Activated naive CD4-positive, alpha-beta T cell treated with anti-CD3 and anti-CD28 coated beads, Interleukin-2, amount 50 U/mL, for 72 hours (primary cell): ENCODE measurements around the gene B3GALNT2. TPM values are rescaled to one million over a fixed set of nuclear protein-coding genes. Genes with fewer than 3 reads are reported as not detected.

Source experiments
- ATAC-seq, 2 donors: fragments of 150-1000 bp; cut with Tn5 transposase; 2 replicates each; pipeline ENCODE4 v1.10.0; 2021; ENCODE audit warnings: mild to moderate bottlenecking in 2 of 2, moderate library complexity in 2 of 2
- DNase-seq, 2 donors: peaks; one replicate each; pipeline ENCODE4 v3.0.0; 2021 to 2022; ENCODE audit warnings: low spot score in 2 of 2
- H3K27ac Mint-ChIP-seq, 2 donors: one replicate each; pipeline ENCODE4 v1.8.0; 2022; ENCODE audit warnings: mild to moderate bottlenecking in 2 of 2, mixed read lengths in 2 of 2
- H3K36me3 Mint-ChIP-seq, 2 donors: one replicate each; pipeline ENCODE4 v1.8.0; 2022; ENCODE audit warnings: mixed read lengths in 2 of 2
- H3K9me3 Mint-ChIP-seq, 2 donors: one replicate each; pipeline ENCODE4 v1.8.0; 2022; ENCODE audit warnings: mixed read lengths in 2 of 2
- total RNA-seq, 2 donors: library from RNA; stranded (reverse); gene quantifications; one replicate each; pipeline ENCODE4 v1.2.3, GENCODE V29; 2022

Gene B3GALNT2
- total RNA-seq, 2 donors from 2014 or later = 12.3 to 14.9 TPM

DNA sequence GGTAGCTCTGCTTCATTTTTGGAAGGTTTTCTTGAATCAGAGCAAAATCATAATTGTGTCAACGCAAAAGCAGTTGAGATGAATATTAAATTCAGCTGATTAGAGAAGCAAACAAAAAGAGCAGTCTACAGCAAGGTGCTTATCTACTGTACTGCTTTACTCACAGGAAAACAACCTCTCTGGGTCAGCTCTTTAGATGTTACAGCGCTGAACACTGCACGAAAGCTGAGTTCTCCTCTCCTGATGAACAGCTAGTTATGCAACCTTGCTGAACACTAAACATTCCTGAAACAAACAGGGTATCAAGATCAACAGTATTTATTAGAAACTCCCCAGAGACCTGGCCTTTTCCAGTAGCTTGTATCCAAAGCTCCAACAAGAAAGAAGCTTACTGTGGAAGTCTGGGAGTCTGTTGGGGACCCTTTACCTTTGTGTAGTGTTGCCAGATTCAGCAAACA, 95.7 kb downstream of the B3GALNT2 start:
- ATAC-seq = no peak
- H3K27ac Mint-ChIP-seq = no peak overlapping the region
- no peaks in the 10 kb centered on the region for H3K36me3 Mint-ChIP-seq
- DNase-seq = no peak
- no peaks in the 10 kb centered on the region for H3K9me3 Mint-ChIP-seq

DNA sequence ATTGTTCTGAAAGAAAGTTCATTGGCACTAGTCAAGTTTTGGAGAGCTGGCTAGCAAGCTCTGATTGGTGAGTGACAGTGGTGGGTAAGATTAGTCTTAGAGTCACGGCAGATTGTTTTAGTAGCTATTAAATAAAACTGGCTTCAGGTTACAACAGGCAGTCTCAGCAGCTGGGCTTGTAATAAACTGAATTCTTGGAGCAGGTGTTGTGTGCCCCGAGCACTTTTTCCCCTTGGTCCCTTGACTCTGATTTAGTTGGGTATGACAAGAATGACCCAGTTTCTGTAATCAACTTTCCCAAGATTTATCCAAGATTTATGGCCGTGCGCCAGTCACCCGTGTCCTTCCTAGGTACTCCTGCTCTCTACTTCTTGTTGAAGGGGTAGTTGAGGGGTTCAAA, 96.8 kb downstream of the B3GALNT2 start:
- ATAC-seq (no peak), DNase-seq (no peak)
- no peaks in the 10 kb centered on the region for H3K36me3 Mint-ChIP-seq
- H3K9me3 Mint-ChIP-seq = no peaks in the 10 kb centered on the region
- H3K27ac Mint-ChIP-seq = no peak overlapping the region

DNA sequence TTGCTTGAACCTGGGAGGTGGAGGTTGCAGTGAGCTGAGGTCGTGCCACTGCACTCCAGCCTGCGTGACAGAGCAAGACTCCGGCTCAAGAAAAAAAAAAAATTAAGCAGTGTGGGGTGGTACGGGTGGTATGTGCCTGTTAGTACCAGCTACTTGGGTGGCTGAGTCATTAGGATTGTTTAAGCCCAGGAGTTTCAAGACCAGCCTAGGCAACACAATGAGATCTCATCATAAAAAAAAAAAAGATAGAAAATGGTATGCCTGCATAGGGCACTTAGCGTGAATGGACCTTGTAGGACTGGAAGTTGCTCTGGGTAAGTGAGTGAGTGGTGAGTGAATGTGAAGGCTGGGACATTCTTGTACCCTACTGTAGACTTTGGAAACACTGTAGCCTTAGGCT, 100.1 kb downstream of the B3GALNT2 start:
- H3K36me3 Mint-ChIP-seq = no peaks in the 10 kb centered on the region
- no peak overlapping the region for H3K27ac Mint-ChIP-seq

DNA sequence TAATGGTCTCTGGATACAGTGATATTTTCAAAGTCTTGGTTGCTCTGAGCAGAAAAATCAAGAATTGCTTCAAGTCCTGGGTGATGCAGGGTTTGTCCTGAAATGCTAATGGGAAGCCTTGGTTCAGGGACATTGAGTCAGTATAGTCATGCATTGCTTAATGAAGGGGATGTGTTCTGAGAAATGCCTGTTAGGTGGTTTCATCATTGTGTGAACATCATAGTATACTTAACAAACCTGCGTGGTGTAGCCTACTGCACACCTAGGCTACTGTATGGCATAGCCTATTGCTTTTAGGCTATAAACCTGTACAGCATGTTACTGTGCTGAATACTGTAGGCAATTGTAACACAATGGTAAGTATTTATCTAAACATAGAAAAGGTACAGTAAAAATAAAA, 100.7 kb downstream of the B3GALNT2 start:
- ATAC-seq (no peak), DNase-seq (no peak)
- no peaks in the 10 kb centered on the region for H3K9me3 Mint-ChIP-seq
- no peak overlapping the region for H3K27ac Mint-ChIP-seq
- H3K36me3 Mint-ChIP-seq = no peaks in the 10 kb centered on the region

More for the DNA sequence above, 100.1 kb downstream of the B3GALNT2 start:
- DNase-seq = no peak
- no peaks in the 10 kb centered on the region for H3K9me3 Mint-ChIP-seq
- ATAC-seq = no peak

DNA sequence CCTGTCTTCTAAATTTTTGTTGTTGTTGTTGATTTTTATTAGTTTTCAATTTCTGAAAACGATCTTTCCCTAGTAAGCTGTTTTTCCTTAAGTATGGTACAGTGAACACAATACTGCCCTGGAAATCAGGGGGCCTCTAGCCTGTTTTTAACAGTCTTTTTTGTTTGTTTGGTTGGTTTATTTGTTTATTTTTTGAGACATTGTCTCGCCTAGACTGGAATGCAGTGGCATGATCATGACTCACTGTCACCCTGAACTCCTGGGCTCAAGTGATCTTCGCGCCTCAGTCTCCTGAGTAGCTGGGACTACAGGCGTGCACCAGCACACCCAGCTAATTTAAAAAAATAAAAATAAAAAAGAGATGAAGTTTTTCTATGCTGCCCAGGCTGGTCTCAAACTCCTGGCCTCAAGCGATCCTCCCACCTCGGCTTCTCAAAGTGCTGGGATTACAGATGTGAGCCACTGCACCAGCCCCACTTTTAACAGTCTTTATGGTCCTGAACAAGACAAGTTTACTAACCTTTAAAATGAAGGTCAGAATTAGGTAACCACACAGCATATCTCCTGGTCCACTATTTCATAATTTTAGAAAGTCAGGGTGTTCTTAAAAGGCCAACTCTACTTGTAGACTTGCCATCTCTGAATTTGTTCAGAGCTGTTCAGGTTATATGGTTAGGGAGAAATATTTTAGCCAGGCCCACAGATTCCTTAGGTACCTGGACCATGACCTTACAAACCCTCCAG, 101.6 kb downstream of the B3GALNT2 start:
- Mint-ChIP-seq H3K27ac (no peak overlapping the region), H3K36me3 (no peaks in the 10 kb centered on the region), H3K9me3 (no peaks in the 10 kb centered on the region)
- no peak for ATAC-seq
- no peak for DNase-seq

DNA sequence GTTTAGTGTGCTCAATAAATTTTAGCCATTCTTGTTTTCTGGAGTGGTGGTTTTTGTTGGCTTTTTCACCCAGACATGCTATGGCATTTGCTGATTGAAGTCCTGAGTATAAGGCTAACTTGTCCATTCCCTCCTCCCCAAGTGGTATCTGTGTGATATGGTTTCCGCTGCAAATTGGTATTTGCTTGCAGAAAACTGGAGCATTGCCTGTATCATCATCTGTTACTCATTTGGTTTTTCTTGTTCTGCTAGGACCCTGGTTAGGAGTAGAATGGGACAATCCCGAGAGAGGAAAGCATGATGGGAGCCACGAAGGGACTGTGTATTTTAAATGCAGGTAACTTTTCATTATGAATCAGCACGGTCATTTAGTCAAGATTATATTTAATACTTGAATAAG, 103.0 kb downstream of the B3GALNT2 start:
- H3K27ac Mint-ChIP-seq = no peak overlapping the region
- no peaks in the 10 kb centered on the region for H3K36me3 Mint-ChIP-seq
- ATAC-seq = no peak

More for the DNA sequence above, 103.0 kb downstream of the B3GALNT2 start:
- no peak for DNase-seq
- no peaks in the 10 kb centered on the region for H3K9me3 Mint-ChIP-seq

Other genes starting within 250 kb of the B3GALNT2 start
- gene ARID4B, start 176.3 kb downstream of the B3GALNT2 start, total RNA-seq = 10 to 100 TPM; 58.4 to 65.7 TPM
- gene GGPS1, start 175.9 kb downstream of the B3GALNT2 start, total RNA-seq = 10 to 100 TPM; 33.6 to 36.1 TPM
- gene TBCE, start 137.0 kb downstream of the B3GALNT2 start, total RNA-seq = 10 to 100 TPM; 26.9 to 28.8 TPM
- gene GNG4, start 145.3 kb upstream of the B3GALNT2 start, total RNA-seq = under 1 TPM; 0.70 to 0.75 TPM